Skeletal muscle tissue (tissue), 4 donors: ENCODE results near the gene GLP1R. TPM values are rescaled to one million over a fixed set of nuclear protein-coding genes. Genes with fewer than 3 reads are reported as not detected.

Experiments
- H3K27ac ChIP-seq: one replicate; pipeline ENCODE4 v1.7.0; 2013; ENCODE audit warnings: mild to moderate bottlenecking, low read depth, low read length, inconsistent platforms
- H3K27me3 ChIP-seq, 3 donors: one replicate each; pipeline ENCODE4 v1.7.0; 2013; ENCODE audit warnings: low read length in 3 of 3; ENCODE audit not compliant: control insufficient read depth in 3 of 3, insufficient read depth in 3 of 3
- H3K36me3 ChIP-seq, 3 donors: one replicate each; pipeline ENCODE4 v1.7.0; 2013; ENCODE audit warnings: low read length in 3 of 3; ENCODE audit not compliant: control insufficient read depth in 3 of 3, insufficient read depth in 3 of 3
- H3K4me1 ChIP-seq, 3 donors: one replicate each; pipeline ENCODE4 v1.7.0; 2013; ENCODE audit warnings: low read length in 3 of 3, mild to moderate bottlenecking in 3 of 3; ENCODE audit not compliant: control insufficient read depth in 3 of 3, insufficient read depth in 3 of 3
- H3K4me3 ChIP-seq, 3 donors: one replicate each; pipeline ENCODE4 v1.7.0; 2013; ENCODE audit warnings: low read length in 3 of 3
- H3K9ac ChIP-seq, 3 donors: one replicate each; pipeline ENCODE4 v1.7.0; 2013; ENCODE audit warnings: low read length in 3 of 3, mild to moderate bottlenecking in 3 of 3, moderate library complexity in 2 of 3, low read depth in 1 of 3
- H3K9me3 ChIP-seq, 3 donors: one replicate each; pipeline ENCODE4 v1.7.0; 2013; ENCODE audit warnings: low read length in 3 of 3; ENCODE audit not compliant: control insufficient read depth in 3 of 3
- total RNA-seq: library from RNA; depleted of rRNA; stranded (reverse); fragments of >200 nt; gene quantifications from one replicate; pipeline ENCODE4 v1.2.3, GENCODE V29; 2014
- donor health status: Osteomylitis.

The GLP1R gene
- total RNA-seq, 1 donor from 2014 or later: not detected

DNA sequence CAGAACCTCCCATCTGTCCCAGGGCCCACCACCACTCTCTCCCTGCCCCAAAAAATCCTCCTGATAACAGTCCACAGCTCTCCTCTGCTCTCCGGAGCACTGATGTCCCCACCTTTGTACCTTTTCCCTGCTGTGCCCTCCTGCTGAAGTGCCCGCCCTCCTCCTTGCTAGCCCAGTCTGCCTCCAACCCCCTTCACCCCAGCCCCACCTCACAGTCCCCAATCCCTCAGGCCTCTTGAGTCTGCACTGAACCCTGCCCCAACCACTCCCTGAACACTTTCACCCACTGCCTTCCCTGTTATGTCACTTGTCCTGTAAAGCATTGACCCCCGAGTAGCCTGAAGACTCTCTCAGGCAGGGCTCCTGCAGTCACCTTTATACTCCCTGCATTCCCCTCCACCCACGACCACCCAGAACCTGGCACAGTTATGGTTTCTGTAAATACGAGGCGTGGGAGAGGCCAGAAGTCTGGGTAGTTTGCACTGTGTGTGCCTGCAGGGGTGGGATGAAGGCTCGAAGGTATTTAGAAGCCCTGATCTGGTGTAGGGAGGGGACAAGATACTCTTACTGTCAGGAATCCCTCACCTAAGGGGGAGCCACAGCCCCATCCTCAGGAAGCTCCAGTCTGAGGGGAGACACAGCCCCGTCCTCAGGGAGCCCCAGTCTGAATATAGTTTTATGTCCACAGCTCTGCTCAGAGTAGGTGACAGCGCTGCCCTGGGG, 5.4 kb downstream of the GLP1R start:
- Histone ChIP-seq H3K9me3 (no peaks in the 10 kb centered on the region), H3K4me1 (peaks cover 0 to under 1% (median 0%) of the 10 kb centered on the region in 3 donors), H3K27ac (no peak overlapping the region), H3K27me3 (peaks cover 27 to 60% (median 46%) of the 10 kb centered on the region in 3 donors), H3K9ac (no peak overlapping the region), H3K36me3 (no peaks in the 10 kb centered on the region), H3K4me3 (no peak overlapping the region)

- no peaks in the 10 kb centered on the region for H3K9me3 ChIP-seq
- H3K4me1 ChIP-seq: no peaks in the 10 kb centered on the region
- no peak overlapping the region for H3K27ac ChIP-seq
- no peaks in the 10 kb centered on the region for H3K36me3 ChIP-seq
- no peak overlapping the region for H3K9ac ChIP-seq
- peaks cover 20 to 60% (median 40%) of the 10 kb centered on the region in 3 donors for H3K27me3 ChIP-seq
- H3K4me3 ChIP-seq: no peak overlapping the region
These were observed 6.1 kb downstream of the GLP1R start for GRCh38 chr6:39054577-39055142.

GRCh38 chr6:39055661-39056060, 7.1 kb downstream of the GLP1R start:
- H3K36me3 ChIP-seq: no peaks in the 10 kb centered on the region
- H3K4me1 ChIP-seq: no peaks in the 10 kb centered on the region
- H3K27me3 ChIP-seq: peaks cover 14 to 57% (median 41%) of the 10 kb centered on the region in 3 donors
- no peak overlapping the region for H3K27ac ChIP-seq
- H3K4me3 ChIP-seq: no peak overlapping the region
- H3K9me3 ChIP-seq: no peaks in the 10 kb centered on the region
- no peak overlapping the region for H3K9ac ChIP-seq

DNA sequence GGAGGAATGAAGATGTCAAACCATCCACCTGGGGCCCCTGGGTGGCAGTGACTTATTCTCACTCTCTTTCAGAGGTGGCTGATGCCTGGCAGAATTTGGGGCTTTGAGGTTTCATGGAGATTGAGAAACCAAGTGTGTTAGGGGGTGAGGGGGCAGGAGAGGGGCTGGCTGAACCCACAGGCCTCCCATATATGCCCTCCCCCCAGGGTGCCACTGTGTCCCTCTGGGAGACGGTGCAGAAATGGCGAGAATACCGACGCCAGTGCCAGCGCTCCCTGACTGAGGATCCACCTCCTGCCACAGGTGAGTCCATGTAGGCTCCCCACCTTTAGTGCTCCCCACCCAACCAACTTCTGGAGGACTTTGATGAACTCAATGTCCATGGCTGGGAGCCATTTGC, 7.6 kb downstream of the GLP1R start:
- Histone ChIP-seq H3K9me3 (no peaks in the 10 kb centered on the region), H3K27ac (no peak overlapping the region), H3K4me3 (no peak overlapping the region), H3K36me3 (no peaks in the 10 kb centered on the region), H3K4me1 (no peaks in the 10 kb centered on the region), H3K27me3 (peaks cover 12 to 55% (median 40%) of the 10 kb centered on the region in 3 donors), H3K9ac (no peak overlapping the region)

- Histone ChIP-seq H3K9me3 (no peaks in the 10 kb centered on the region), H3K27me3 (peaks cover 12 to 53% (median 40%) of the 10 kb centered on the region in 3 donors), H3K9ac (no peak overlapping the region), H3K4me3 (no peak overlapping the region), H3K4me1 (no peaks in the 10 kb centered on the region), H3K27ac (no peak overlapping the region), H3K36me3 (no peaks in the 10 kb centered on the region)
These were observed 8.1 kb downstream of the GLP1R start for GRCh38 chr6:39056681-39057080.

- Histone ChIP-seq H3K27ac (no peak overlapping the region), H3K9me3 (no peaks in the 10 kb centered on the region), H3K4me1 (no peaks in the 10 kb centered on the region), H3K4me3 (no peak overlapping the region), H3K9ac (no peak overlapping the region), H3K36me3 (no peaks in the 10 kb centered on the region), H3K27me3 (peaks cover 9 to 51% (median 42%) of the 10 kb centered on the region in 3 donors)
These were observed 8.9 kb downstream of the GLP1R start for GRCh38 chr6:39057251-39058155.

- H3K4me3 ChIP-seq: no peak overlapping the region
- peaks cover 1 to 47% (median 39%) of the 10 kb centered on the region in 3 donors for H3K27me3 ChIP-seq
- H3K9ac ChIP-seq: no peak overlapping the region
- H3K27ac ChIP-seq: no peak overlapping the region
- H3K9me3 ChIP-seq: no peaks in the 10 kb centered on the region
- no peaks in the 10 kb centered on the region for H3K36me3 ChIP-seq
- no peaks in the 10 kb centered on the region for H3K4me1 ChIP-seq
These were observed 10.0 kb downstream of the GLP1R start for GRCh38 chr6:39058471-39059147.

DNA sequence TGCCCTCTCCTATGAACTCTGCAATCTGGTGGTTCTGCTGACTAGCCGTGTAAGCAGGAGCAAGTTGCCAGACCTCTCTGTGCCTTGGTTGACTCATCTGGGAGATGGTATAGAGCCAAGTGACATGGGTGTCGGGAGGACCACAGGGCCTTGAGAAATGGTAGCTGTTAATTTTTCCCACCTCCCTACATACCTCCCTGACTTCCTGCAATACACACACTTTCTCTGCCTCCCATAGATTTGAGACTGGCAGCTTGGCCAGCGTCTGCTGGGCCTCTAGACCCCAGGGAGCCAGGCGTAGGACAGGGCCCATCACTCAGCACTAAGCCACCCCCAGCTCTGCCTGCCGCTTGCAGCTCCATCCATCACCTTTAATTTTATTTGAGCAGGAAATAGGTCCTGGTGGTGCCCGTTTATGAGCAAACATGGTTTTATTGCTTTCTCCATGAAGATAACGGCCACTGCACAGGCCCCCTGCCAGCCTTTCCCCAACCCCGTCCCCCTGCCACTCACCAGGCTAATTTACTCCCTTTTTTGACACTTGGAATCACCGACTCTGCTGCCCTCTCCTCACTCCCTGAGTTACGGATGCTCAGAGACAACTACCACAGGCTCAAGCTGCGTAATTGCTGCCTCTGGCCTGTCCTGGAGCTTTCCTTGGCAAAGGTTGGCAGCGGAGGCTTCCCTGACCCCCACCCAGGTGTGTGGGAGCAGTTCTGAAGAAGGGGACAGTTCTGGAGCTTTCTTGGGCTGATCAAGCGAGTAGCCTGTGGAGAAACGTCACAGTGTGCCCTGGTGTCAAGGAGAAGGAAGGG, 11.1 kb downstream of the GLP1R start:
- H3K4me3 ChIP-seq: no peak overlapping the region
- no peak overlapping the region for H3K27ac ChIP-seq
- H3K27me3 ChIP-seq: peaks cover 0 to 50% (median 42%) of the 10 kb centered on the region in 3 donors
- no peaks in the 10 kb centered on the region for H3K36me3 ChIP-seq
- H3K9ac ChIP-seq: no peak overlapping the region
- no peaks in the 10 kb centered on the region for H3K4me1 ChIP-seq
- no peaks in the 10 kb centered on the region for H3K9me3 ChIP-seq
